GM08714 (cell line): ENCODE data around the gene FIGLA.

ENCODE experiments used
- H3K4me3 ChIP-seq: fragments of 200-500 bp; sonication (Bioruptor generic); 2 replicates; pipeline ENCODE4 v1.5.1; 2014; ENCODE audit warnings: mild to moderate bottlenecking, low read length, inconsistent platforms
- ZNF274 ChIP-seq: IDR thresholded peaks from 2 replicates; pipeline ENCODE4 v1.6.1; 2012; ENCODE audit warnings: mild to moderate bottlenecking, low read depth, low read length

FIGLA gene

DNA sequence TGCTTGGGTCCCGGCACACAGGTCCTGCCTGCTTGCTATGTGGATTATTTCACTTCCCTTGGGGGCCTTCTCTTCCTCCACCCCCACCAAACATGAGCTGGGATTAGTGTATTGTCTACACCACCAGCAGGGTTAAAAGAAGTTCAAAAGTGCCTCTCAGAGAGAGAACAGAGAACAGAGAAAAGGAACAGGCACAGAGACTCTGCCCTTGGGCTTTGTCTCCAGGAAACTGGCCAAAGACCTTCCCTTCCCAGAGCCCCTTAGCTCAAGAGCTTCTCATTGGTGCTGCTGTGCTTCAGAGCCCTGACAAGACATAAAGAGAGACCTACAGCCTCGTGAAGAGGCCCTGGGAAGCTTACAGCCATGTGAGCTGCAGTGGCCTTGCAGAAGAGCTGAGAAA is 7.1 kb upstream of the FIGLA start:
- no peak for TF ChIP-seq ZNF274
- H3K4me3 ChIP-seq = no peak overlapping the region

GRCh38 chr2:70796262-70796661 is 5.8 kb upstream of the FIGLA start:
- no peak overlapping the region for H3K4me3 ChIP-seq
- no peak for TF ChIP-seq ZNF274

DNA sequence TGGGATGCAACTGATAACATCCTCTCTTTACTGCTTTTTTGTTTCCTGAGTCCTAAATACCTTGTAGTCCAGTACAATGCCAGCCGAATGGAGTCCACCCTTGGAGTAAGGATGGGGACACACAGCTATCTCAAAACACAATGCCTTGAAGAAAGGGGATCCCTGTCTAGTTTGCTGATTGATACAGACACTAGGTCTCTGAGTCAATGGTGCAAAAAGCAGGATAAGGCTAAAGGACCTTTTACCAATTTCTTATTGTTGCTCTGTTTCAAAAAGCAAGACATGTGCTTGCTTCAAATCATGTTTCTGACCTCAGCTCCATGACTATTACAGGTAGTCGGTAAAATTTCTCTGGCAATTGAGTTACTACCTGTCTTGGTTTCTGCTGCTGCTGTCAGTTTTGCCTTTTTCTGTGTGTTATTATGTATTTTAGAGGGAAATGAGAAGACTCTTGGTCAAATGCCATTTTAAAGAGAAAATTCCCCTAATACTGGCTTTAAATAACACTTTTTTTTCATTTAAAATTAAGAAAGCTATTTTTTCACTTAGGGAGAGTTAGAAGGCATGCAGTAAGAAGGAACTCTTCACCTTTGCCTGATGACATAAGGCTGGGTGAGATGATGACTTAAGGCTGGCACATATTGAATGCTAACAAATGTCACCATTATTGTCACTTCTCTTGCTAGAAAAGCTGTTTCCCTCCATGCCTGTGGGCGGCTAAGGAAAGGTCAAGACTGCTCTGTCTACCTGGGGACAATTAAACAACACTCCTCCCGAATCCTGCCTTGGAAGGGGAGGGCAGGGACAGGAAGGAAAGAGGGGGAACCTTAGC is 4.9 kb upstream of the FIGLA start:
- no peak overlapping the region for H3K4me3 ChIP-seq
- no peak for TF ChIP-seq ZNF274

GRCh38 chr2:70793450-70793849 is 3.0 kb upstream of the FIGLA start:
- TF ChIP-seq ZNF274 = no peak

GRCh38 chr2:70789304-70790135 is 923 bp downstream of the FIGLA start:
- H3K4me3 ChIP-seq = no peak overlapping the region
- TF ChIP-seq ZNF274 = no peak

More at GRCh38 chr2:70793450-70793849, 3.0 kb upstream of the FIGLA start:
- H3K4me3 ChIP-seq = no peak overlapping the region

DNA sequence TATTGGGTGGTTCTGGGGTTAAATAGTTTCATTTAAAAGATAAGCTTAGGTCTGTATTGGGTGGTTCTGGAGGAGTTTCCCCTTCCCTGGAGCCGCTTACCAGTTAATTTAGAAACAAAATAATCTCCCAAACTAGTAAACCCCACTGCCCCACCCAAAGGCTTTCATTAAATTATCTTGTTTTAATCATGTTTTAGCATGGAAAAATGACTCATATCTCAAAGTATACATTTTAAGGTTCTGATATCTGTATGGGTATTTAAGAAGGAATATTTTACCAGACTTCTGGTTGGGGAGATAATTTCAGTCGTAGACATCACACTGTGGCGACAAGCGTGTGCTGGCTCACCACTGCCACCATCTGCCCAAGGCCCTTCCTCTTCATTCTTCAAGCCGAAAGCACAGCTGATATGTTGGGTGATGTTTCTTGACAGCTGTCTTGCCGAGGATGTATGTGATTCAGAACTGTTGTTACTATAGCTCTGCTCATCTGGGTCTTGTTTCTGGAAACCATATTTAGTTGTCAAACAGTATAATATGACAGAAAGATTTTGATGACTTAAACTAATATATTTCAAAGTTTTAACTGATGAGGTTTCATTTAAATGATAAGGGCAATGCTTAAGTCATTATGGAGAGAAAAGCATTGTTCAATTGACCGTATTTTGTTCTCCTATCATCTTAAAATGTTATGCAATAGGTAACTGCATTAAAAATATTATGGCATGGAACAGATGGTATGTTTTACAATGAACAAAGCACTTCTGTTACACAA is 5.1 kb downstream of the FIGLA start:
- no peak for TF ChIP-seq ZNF274
- H3K4me3 ChIP-seq = no peak overlapping the region

- no peak overlapping the region for H3K4me3 ChIP-seq
- no peak for TF ChIP-seq ZNF274
Measured at GRCh38 chr2:70784320-70784719, 6.1 kb downstream of the FIGLA start.

GRCh38 chr2:70779911-70780545 is 10.4 kb downstream of the FIGLA start:
- no peak overlapping the region for H3K4me3 ChIP-seq
- TF ChIP-seq ZNF274 = no peak

DNA sequence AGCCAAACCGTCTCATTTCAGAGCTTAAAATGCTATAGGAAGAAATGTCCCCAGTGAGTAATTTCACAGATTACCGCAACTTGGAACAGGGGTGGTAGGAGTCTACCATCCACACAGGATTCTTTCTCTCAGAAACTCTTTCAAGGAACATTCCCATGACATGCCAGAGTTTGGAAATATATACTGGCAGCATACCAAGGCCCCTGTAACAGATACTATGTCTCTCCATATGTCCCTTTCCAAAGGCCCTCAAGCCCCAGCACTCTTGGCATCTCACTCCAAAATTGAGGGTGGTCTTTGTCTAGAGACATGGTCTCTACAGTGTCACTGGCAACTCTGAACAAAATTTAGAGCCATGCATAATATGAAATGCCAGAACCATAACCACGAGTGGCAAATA is 11.0 kb downstream of the FIGLA start:
- no peak overlapping the region for H3K4me3 ChIP-seq
- TF ChIP-seq ZNF274 = no peak

GRCh38 chr2:70778676-70779075 is 11.8 kb downstream of the FIGLA start:
- no peak overlapping the region for H3K4me3 ChIP-seq
- no peak for TF ChIP-seq ZNF274

DNA sequence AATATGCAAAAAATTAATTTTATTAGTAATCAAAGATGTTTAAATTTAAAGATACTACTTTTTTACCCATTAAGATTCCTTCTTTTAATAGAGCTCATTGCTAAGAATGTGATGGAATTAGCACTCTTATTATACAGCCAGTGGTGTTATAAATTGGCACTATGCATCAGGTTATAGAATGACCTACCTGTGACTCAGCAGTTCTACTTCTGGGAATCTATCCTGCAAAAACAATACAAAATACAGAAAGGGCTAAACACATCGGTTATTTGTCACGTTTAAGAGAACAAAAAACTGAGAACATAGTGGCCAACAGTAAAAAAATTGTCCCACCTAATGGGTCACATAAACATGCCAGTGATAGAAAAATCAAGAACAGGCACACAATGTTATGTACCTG is 13.0 kb downstream of the FIGLA start:
- no peak for TF ChIP-seq ZNF274
- H3K4me3 ChIP-seq = no peak overlapping the region

- H3K4me3 ChIP-seq = no peak overlapping the region
- no peak for TF ChIP-seq ZNF274
Measured at GRCh38 chr2:70776266-70776665, 14.2 kb downstream of the FIGLA start.

DNA sequence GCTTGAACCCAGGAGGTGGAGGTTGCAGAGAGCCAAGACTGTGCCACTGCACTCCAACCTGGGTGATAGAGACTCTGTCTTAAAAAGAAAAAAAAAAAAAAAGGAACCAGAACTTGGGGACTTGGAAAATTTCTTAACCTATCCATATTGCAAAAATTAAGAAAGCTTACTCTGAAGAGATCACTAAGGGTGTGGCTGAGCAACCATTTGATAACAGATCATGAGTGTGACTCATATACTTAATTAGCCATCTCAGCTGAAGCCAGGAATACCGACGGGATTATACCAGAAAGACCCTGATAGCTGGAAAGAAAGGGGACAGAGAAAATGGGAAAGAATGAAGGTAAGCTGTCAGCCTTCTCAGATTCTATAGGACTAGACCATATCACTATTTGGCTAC is 15.3 kb downstream of the FIGLA start:
- H3K4me3 ChIP-seq = no peak overlapping the region
- no peak for TF ChIP-seq ZNF274
